ENCODE data around the gene MKS1. TPM values are rescaled to one million over a fixed set of nuclear protein-coding genes. Genes with fewer than 3 reads are reported as not detected.

Gene MKS1
- total RNA-seq, 1 experiment from 2014 or later, result 15.9 TPM

- Histone ChIP-seq H3K27me3 (replicated peaks) (peaks cover 83% of the 10 kb centered on the region), H3K4me1 (replicated peaks) (peaks cover 13% of the 10 kb centered on the region)
Observed at GRCh38 chr17:58250344-58251011, 31.4 kb upstream of the MKS1 start.

GRCh38 chr17:58249270-58250133, 30.4 kb upstream of the MKS1 start:
- H3K4me3 ChIP-seq, result peak overlapping the region; percentile 31
- DNase-seq (ENCODE audit: low read depth in 1 of 2, low spot score in 2 of 2), result peak; percentile 67 to 72
- 0 out of 2 replicates have a peak, but pooled peaks cover 3% of the 10 kb centered on the region for H3K36me3 ChIP-seq
- H3K27me3 ChIP-seq (replicated peaks), result peaks cover 86% of the 10 kb centered on the region
- H3K4me1 ChIP-seq (replicated peaks), result peaks cover 13% of the 10 kb centered on the region
- H3K9me3 ChIP-seq (replicated peaks), result 0 out of 2 replicates have a peak, but pooled peaks cover 4% of the 10 kb centered on the region
- H3K27ac ChIP-seq, result no peak overlapping the region

More at GRCh38 chr17:58250344-58251011, 31.4 kb upstream of the MKS1 start:
- peak in 1 of 2 experiments; percentile 40 for DNase-seq (ENCODE audit: low read depth in 1 of 2, low spot score in 2 of 2)
- 0 out of 2 replicates have a peak, but pooled peaks cover 3% of the 10 kb centered on the region for H3K36me3 ChIP-seq
- 0 out of 2 replicates have a peak, but pooled peaks cover 4% of the 10 kb centered on the region for H3K9me3 ChIP-seq (replicated peaks)
- no peak overlapping the region for H3K27ac ChIP-seq
- no peak overlapping the region for H3K4me3 ChIP-seq

GRCh38 chr17:58248955-58249269, 29.9 kb upstream of the MKS1 start:
- H3K4me3 ChIP-seq, result no peak overlapping the region
- 0 out of 2 replicates have a peak, but pooled peaks cover 4% of the 10 kb centered on the region for H3K9me3 ChIP-seq (replicated peaks)
- H3K27ac ChIP-seq, result no peak overlapping the region
- no peak for DNase-seq (ENCODE audit: low read depth in 1 of 2, low spot score in 2 of 2)
- peaks cover 89% of the 10 kb centered on the region for H3K27me3 ChIP-seq (replicated peaks)
- 0 out of 2 replicates have a peak, but pooled peaks cover 3% of the 10 kb centered on the region for H3K36me3 ChIP-seq
- peaks cover 13% of the 10 kb centered on the region for H3K4me1 ChIP-seq (replicated peaks)

- Histone ChIP-seq H3K4me1 (replicated peaks) (peaks cover 13% of the 10 kb centered on the region), H3K9me3 (replicated peaks) (0 out of 2 replicates have a peak, but pooled peaks cover 4% of the 10 kb centered on the region), H3K27ac (no peak overlapping the region), H3K4me3 (no peak overlapping the region), H3K36me3 (0 out of 2 replicates have a peak, but pooled peaks cover 3% of the 10 kb centered on the region), H3K27me3 (replicated peaks) (peaks cover 89% of the 10 kb centered on the region)
- peak in 1 of 2 experiments; percentile 41 for DNase-seq (ENCODE audit: low read depth in 1 of 2, low spot score in 2 of 2)
Observed at GRCh38 chr17:58247511-58248363, 28.7 kb upstream of the MKS1 start.

GRCh38 chr17:58246781-58247180, 27.7 kb upstream of the MKS1 start:
- Histone ChIP-seq H3K36me3 (0 out of 2 replicates have a peak, but pooled peaks cover 3% of the 10 kb centered on the region), H3K9me3 (replicated peaks) (0 out of 2 replicates have a peak, but pooled peaks cover 4% of the 10 kb centered on the region)

GRCh38 chr17:58246104-58246740, 27.2 kb upstream of the MKS1 start:
- 0 out of 2 replicates have a peak, but pooled peaks cover 4% of the 10 kb centered on the region for H3K9me3 ChIP-seq (replicated peaks)
- H3K27ac ChIP-seq, result no peak overlapping the region
- peak in 1 of 2 experiments; percentile 45 for DNase-seq (ENCODE audit: low read depth in 1 of 2, low spot score in 2 of 2)
- H3K4me1 ChIP-seq (replicated peaks), result peaks cover 13% of the 10 kb centered on the region
- H3K4me3 ChIP-seq, result no peak overlapping the region
- 0 out of 2 replicates have a peak, but pooled peaks cover 3% of the 10 kb centered on the region for H3K36me3 ChIP-seq
- H3K27me3 ChIP-seq (replicated peaks), result peaks cover 87% of the 10 kb centered on the region

More at GRCh38 chr17:58246781-58247180, 27.7 kb upstream of the MKS1 start:
- Histone ChIP-seq H3K27ac (no peak overlapping the region), H3K27me3 (replicated peaks) (peaks cover 87% of the 10 kb centered on the region), H3K4me3 (no peak overlapping the region), H3K4me1 (replicated peaks) (peaks cover 13% of the 10 kb centered on the region)
- DNase-seq (ENCODE audit: low read depth in 1 of 2, low spot score in 2 of 2), result no peak

GRCh38 chr17:58245428-58246103, 26.5 kb upstream of the MKS1 start:
- DNase-seq (ENCODE audit: low read depth in 1 of 2, low spot score in 2 of 2), result peak in 1 of 2 experiments; percentile 33
- H3K4me3 ChIP-seq, result no peak overlapping the region
- H3K27me3 ChIP-seq (replicated peaks), result peaks cover 86% of the 10 kb centered on the region
- H3K36me3 ChIP-seq, result 0 out of 2 replicates have a peak, but pooled peaks cover 3% of the 10 kb centered on the region
- H3K9me3 ChIP-seq (replicated peaks), result 0 out of 2 replicates have a peak, but pooled peaks cover 4% of the 10 kb centered on the region
- peaks cover 13% of the 10 kb centered on the region for H3K4me1 ChIP-seq (replicated peaks)
- no peak overlapping the region for H3K27ac ChIP-seq

- Histone ChIP-seq H3K4me1 (replicated peaks) (peaks cover 13% of the 10 kb centered on the region), H3K36me3 (0 out of 2 replicates have a peak, but pooled peaks cover 3% of the 10 kb centered on the region), H3K27me3 (replicated peaks) (peaks cover 86% of the 10 kb centered on the region), H3K9me3 (replicated peaks) (0 out of 2 replicates have a peak, but pooled peaks cover 4% of the 10 kb centered on the region), H3K27ac (no peak overlapping the region), H3K4me3 (no peak overlapping the region)
- peak in 1 of 2 experiments; percentile 22 for DNase-seq (ENCODE audit: low read depth in 1 of 2, low spot score in 2 of 2)
Observed at GRCh38 chr17:58244963-58245362, 25.9 kb upstream of the MKS1 start.

- Histone ChIP-seq H3K9me3 (replicated peaks) (no peaks in the 10 kb centered on the region; the same call in 1 of the 2 replicates), H3K36me3 (no peaks in the 10 kb centered on the region), H3K4me3 (no peak overlapping the region), H3K27ac (no peak overlapping the region), H3K27me3 (replicated peaks) (peaks cover 89% of the 10 kb centered on the region), H3K4me1 (replicated peaks) (no peaks in the 10 kb centered on the region)
- peak in 1 of 2 experiments; percentile 37 for DNase-seq (ENCODE audit: low read depth in 1 of 2, low spot score in 2 of 2)
Observed at GRCh38 chr17:58242171-58242784, 23.2 kb upstream of the MKS1 start.

- Histone ChIP-seq H3K4me3 (no peak overlapping the region), H3K9me3 (replicated peaks) (no peaks in the 10 kb centered on the region; the same call in 1 of the 2 replicates), H3K27ac (no peak overlapping the region), H3K4me1 (replicated peaks) (no peaks in the 10 kb centered on the region), H3K27me3 (replicated peaks) (peaks cover 84% of the 10 kb centered on the region), H3K36me3 (no peaks in the 10 kb centered on the region)
- peak in 1 of 2 experiments; percentile 23 for DNase-seq (ENCODE audit: low read depth in 1 of 2, low spot score in 2 of 2)
Observed at GRCh38 chr17:58239987-58240386, 20.9 kb upstream of the MKS1 start.

GRCh38 chr17:58238147-58238634, 19.1 kb upstream of the MKS1 start, which contains the start of gene LPO:
Gene LPO, plus strand, starts transcription at chr17:58238584. Its CDS starts 4,396 bp downstream, at chr17:58242980.
- H3K4me3 ChIP-seq, result no peak within 1 kb of the TSS
- DNase-seq (ENCODE audit: low read depth in 1 of 2, low spot score in 2 of 2), result no peak
- no peaks in the 10 kb centered on the region for H3K36me3 ChIP-seq
- H3K27me3 ChIP-seq (replicated peaks), result peaks cover 84% of the 10 kb centered on the region
- H3K4me1 ChIP-seq (replicated peaks), result no peaks in the 10 kb centered on the region
- H3K27ac ChIP-seq, result no peak within 1 kb of the TSS
- H3K9me3 ChIP-seq (replicated peaks), result no peaks in the 10 kb centered on the region; the same call in none of the 2 replicates

All from SJSA1 (cell line).